ENCODE data around the gene ATXN7.

Gene ATXN7

GRCh38 chr3:63867225-63867624 is 3.6 kb downstream of the ATXN7 start:
- FAIRE-seq = no peak

- no peak for FAIRE-seq
Observed at GRCh38 chr3:63869940-63870614, 6.4 kb downstream of the ATXN7 start.

GRCh38 chr3:63870615-63871005 is 6.9 kb downstream of the ATXN7 start:
- no peak for FAIRE-seq

GRCh38 chr3:63872135-63872924 is 8.7 kb downstream of the ATXN7 start:
- FAIRE-seq = no peak

- no peak for FAIRE-seq
Observed at GRCh38 chr3:63874769-63875168, 11.1 kb downstream of the ATXN7 start.

- FAIRE-seq = no peak
Observed at GRCh38 chr3:63875510-63875909, 11.8 kb downstream of the ATXN7 start.

GRCh38 chr3:63876260-63876659 is 12.6 kb downstream of the ATXN7 start:
- FAIRE-seq = no peak

- FAIRE-seq = no peak
Observed at GRCh38 chr3:63877737-63878393, 14.2 kb downstream of the ATXN7 start.

- no peak for FAIRE-seq
Observed at GRCh38 chr3:63878394-63879060, 14.9 kb downstream of the ATXN7 start.

GRCh38 chr3:63880653-63881052 is 17.0 kb downstream of the ATXN7 start:
- no peak for FAIRE-seq

GRCh38 chr3:63886858-63887257 is 23.2 kb downstream of the ATXN7 start:
- FAIRE-seq = no peak

- no peak for FAIRE-seq
Observed at GRCh38 chr3:63891518-63891917, 27.9 kb downstream of the ATXN7 start.

GRCh38 chr3:63892773-63893352 is 29.2 kb downstream of the ATXN7 start:
- FAIRE-seq = no peak

GRCh38 chr3:63895422-63896189 is 31.9 kb downstream of the ATXN7 start:
- no peak for FAIRE-seq

- no peak for FAIRE-seq
Observed at GRCh38 chr3:63896332-63897030, 32.8 kb downstream of the ATXN7 start.

GRCh38 chr3:63900010-63900409 is 36.3 kb downstream of the ATXN7 start:
- no peak for FAIRE-seq

- no peak for FAIRE-seq
Observed at GRCh38 chr3:63900459-63900858, 36.8 kb downstream of the ATXN7 start.

- FAIRE-seq = no peak
Observed at GRCh38 chr3:63905731-63906620, 42.3 kb downstream of the ATXN7 start.

- no peak for FAIRE-seq
Observed at GRCh38 chr3:63908081-63908736, 44.5 kb downstream of the ATXN7 start.

GRCh38 chr3:63908776-63909175 is 45.1 kb downstream of the ATXN7 start:
- no peak for FAIRE-seq

Measured in islet of Langerhans (tissue), 1 donor.